Omental fat pad (tissue), 4 donors: ENCODE data around the gene BORCS6. TPM values are rescaled to one million over a fixed set of nuclear protein-coding genes. Genes with fewer than 3 reads are reported as not detected.
A peak's percentile ranks its signal among the peaks of the same experiment; 100 is the strongest.

Experiments used
- ATAC-seq: fragments of 150-250 bp; one replicate; pipeline ENCODE4 v1.9.1; 2016; ENCODE audit warnings: mild to moderate bottlenecking, moderate library complexity; ENCODE audit not compliant: low FRiP score
- DNase-seq: peaks from one replicate; pipeline ENCODE4 v3.0.0-alpha.2; 2019; ENCODE audit warnings: low spot score
- total RNA-seq, 4 donors: library from RNA; depleted of rRNA; stranded (reverse); fragments of >200 nt; gene quantifications; one replicate each; pipeline ENCODE4 v1.1.0, GENCODE V29; 2016
- TF ChIP-seq, protein P1 (sequence below), 3 donors: fragments of 450-650 bp; IDR thresholded peaks; one replicate each; pipeline ENCODE4 v1.5.1; 2016 to 2017; ENCODE audit warnings: antibody characterized with exemption in 3 of 3, mild to moderate bottlenecking in 3 of 3, moderate library complexity in 2 of 3

The BORCS6 gene
- total RNA-seq, 4 donors from 2014 or later: 4.7 to 9.9 (median 6.7) TPM

DNA sequence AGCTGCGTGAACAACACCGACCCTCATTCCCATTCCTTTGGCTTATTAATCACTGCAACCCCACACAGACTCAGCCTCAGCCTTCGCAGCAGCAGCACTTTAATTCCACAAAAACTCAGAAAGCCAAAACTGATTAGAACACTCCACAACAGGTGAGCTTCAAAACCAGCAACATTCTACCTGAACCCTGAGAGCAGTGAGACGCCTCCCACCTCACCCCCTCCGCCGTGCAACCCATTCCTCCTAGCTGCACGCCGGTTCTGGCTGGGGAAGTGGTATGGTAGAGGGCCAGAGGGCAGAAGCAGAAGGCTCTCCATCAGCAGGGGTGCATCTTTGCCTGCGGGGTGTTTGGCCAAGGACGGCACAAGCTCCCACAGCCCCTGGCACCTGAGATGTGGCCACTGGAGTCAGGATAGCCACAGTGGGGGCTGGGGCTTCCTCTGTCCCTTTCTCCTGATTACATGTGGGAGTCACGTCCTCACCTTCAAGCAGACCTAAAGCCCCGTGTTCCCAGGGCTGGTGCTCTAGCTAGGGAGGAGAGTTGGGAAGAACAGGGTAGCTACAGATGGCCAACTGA, 1.6 kb downstream of the BORCS6 start:
- TF ChIP-seq, protein P1, sequence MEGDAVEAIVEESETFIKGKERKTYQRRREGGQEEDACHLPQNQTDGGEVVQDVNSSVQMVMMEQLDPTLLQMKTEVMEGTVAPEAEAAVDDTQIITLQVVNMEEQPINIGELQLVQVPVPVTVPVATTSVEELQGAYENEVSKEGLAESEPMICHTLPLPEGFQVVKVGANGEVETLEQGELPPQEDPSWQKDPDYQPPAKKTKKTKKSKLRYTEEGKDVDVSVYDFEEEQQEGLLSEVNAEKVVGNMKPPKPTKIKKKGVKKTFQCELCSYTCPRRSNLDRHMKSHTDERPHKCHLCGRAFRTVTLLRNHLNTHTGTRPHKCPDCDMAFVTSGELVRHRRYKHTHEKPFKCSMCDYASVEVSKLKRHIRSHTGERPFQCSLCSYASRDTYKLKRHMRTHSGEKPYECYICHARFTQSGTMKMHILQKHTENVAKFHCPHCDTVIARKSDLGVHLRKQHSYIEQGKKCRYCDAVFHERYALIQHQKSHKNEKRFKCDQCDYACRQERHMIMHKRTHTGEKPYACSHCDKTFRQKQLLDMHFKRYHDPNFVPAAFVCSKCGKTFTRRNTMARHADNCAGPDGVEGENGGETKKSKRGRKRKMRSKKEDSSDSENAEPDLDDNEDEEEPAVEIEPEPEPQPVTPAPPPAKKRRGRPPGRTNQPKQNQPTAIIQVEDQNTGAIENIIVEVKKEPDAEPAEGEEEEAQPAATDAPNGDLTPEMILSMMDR (IDR thresholded peaks at IDR 0.05): no peak
- DNase-seq (no peak), ATAC-seq (no peak)

DNA sequence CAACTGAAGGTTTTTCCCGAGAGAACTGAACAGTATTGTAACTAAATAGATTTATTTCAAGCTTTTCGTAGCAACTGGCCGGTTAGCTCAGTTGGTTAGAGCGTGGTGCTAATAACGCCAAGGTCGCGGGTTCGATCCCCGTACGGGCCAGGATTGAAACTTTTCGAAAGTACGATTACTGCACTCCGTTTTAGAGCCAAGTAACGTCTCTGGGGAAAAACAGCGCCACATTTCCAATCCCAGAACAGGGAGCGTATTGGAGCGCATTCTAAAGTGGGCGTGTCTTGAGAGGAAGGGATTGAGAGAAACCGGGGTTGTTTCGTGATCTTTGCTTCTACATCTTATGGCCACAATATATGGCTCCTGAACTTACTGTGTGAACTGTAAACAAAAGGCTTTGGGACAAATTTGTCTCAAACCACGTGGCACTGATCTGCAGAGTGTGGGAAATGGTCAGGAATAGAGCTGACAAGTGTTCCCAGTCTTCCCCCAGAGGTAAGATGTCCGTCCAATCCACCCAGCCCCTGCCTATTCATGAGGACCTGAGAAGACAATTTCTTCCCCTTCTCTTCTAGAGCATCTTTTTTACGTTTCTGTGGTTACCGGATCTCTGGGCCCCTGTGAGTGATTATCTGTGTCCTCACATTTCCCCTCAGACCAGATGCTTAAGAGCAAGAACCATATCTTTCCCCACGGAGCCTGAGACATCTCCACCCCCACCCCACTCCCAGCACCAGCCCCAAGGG, 2.3 kb downstream of the BORCS6 start:
- DNase-seq (peak; percentile 86), ATAC-seq (peak; percentile 58)
- TF ChIP-seq, protein P1 (IDR thresholded peaks at IDR 0.05): no peak

DNA sequence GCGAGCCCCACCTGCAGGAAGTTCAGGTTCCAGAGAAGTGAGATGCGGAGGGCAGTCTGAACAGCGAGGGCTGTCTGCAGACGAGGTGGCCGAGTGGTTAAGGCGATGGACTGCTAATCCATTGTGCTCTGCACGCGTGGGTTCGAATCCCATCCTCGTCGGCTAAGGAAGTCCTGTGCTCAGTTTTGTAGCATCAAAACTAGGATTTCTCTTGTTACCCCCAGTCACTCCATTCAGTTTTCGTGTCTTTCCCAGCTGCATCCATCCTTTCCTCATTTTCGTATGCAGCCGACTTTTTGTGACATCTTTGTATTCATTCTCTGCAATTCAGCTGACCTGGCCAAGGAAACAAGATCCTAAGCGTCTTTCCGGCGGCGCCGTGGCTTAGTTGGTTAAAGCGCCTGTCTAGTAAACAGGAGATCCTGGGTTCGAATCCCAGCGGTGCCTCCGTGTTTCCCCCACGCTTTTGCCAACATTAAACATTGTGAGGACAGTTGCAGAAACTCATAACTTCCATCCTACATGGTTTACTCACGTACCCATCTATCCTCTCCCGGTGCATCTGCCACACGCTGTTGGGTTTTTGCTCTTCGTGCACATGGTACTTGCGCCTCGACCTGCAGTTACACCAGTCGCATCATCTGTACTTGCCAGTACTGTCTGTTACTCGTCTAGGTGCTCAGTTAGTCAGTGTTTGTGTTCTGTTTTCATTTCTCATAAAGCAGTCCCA, 3.0 kb downstream of the BORCS6 start:
- DNase-seq (peak; percentile 83), ATAC-seq (peak; percentile 66)
- TF ChIP-seq, protein P1 (IDR thresholded peaks at IDR 0.05): no peak

DNA sequence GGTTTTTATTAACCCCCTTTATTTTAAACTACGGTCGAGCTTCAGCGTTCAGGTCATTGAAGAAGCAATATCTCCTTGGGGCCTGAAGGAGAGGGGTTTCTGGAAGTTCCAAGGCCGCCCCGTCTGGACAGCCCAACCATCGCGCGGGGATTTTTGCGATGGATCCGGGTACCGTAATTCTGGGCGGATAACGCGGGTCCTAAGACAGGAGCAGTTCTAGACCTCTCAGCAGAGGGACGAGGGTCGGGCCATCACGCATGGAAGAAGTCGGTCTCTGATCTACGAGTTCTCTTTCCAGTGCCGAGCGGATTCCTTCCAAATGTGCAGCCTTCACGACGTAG, 3.6 kb downstream of the BORCS6 start:
- TF ChIP-seq, protein P1 (IDR thresholded peaks at IDR 0.05): no peak
- DNase-seq (no peak), ATAC-seq (no peak)

DNA sequence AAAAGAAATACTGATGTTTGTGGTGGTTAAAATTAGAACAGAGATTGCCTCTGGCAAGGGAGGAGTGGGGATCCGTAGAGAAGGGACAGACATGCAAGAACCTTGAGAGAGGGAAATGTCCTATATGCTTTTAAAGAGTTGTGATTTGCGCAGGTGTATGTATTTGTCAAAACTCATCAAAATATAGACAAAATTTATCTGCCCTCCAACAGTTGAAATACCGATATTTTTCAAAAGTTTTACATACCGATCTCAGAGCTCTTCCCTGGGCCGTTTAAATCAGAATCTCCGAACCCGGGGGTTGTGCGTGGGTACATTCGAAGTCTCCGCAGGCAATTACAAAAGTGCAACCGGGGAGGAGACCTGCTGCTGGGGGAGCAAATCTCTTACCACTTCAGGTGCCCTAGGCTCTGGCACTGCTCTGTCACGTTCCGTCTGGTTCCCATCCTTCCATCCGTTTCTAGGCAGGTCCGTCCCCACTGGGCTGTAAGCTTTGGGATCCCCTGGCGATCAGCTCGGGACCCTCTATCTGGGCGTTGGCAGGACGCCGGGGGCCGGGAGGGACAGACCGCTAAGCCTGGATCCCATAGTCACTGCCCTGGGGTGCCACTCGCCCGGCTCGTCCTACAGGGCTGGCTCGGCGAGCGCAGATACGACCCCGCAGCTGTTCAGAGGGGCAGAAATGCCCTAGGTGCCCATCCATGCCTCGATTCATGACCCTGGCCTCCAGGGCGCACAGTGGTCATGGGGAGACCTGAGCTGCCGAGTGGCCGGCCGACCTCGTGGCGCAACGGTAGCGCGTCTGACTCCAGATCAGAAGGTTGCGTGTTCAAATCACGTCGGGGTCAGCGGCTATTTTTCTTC, 4.2 kb downstream of the BORCS6 start:
- ATAC-seq: no peak
- TF ChIP-seq, protein P1 (IDR thresholded peaks at IDR 0.05): no peak
- DNase-seq: peak; percentile 98

DNA sequence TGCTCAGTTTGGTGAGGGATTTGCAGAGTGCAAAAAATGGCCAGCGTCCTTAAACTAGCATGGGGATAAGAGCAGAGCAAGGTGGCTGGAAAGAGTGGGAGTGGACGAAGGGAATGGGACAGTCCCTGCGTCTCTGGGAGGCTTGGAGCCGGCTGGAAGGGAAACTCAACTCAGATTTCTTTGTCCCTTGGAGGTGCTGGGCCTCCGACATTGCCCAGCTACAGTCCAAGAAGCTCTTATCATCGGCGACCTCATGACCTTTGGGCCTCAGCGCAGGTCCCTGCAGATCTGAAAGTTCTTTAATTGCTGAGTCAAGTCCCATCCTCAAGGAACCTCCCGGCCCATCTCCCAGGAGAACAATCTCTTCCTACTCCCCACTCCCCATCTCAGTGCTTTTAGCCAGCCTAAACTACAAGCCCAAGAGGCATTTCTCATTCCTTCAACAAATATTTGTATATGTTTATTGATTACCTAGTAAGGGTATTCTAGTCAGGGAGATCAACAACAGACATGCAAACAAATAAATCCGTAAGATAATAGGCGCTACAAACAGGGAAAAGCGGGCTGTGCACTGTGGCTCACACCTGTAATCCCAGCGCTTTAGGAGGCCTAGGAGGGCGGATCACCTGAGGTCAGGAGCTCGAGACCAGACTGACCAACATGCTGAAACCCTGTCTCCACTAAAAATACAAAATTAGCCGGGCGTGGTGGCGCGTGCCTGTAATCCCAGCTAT, 12.8 kb downstream of the BORCS6 start:
- no peak for DNase-seq
- TF ChIP-seq, protein P1 (IDR thresholded peaks at IDR 0.05): no peak
- no peak for ATAC-seq
